ENCODE measurements around the gene FANK1.
A peak's percentile ranks its signal among the peaks of the same experiment; 100 is the strongest.

Gene FANK1, protein sequence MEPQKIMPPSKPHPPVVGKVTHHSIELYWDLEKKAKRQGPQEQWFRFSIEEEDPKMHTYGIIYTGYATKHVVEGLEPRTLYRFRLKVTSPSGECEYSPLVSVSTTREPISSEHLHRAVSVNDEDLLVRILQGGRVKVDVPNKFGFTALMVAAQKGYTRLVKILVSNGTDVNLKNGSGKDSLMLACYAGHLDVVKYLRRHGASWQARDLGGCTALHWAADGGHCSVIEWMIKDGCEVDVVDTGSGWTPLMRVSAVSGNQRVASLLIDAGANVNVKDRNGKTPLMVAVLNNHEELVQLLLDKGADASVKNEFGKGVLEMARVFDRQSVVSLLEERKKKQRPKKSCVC

GRCh38 chr10:125896088-125896934 is at the start of gene FANK1:
Gene FANK1 (plus strand): TSS chr10:125896564. CDS start chr10:125896643, 79 bp downstream.
- DNase-seq, result peak; percentile 86 to 89

DNA sequence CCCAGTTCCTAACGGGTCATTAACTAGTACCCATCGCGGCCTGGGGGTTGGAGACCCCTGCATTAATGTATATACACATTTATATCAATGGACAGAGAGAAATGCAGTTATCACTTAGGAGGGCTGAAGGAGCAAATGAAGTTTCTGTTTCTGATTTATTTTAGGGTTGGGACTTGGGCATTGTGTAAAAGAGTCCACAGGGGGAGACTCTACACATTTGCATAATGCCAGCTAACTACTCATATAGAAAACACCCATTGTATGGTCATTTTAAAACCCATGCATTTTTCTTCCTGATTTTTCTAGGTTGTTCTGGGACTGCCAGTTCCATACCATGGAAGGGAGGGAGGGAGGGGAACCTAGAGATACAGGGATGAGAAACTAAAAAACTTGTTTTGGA is 49.5 kb upstream of the FANK1 start:
- DNase-seq, result no peak

DNA sequence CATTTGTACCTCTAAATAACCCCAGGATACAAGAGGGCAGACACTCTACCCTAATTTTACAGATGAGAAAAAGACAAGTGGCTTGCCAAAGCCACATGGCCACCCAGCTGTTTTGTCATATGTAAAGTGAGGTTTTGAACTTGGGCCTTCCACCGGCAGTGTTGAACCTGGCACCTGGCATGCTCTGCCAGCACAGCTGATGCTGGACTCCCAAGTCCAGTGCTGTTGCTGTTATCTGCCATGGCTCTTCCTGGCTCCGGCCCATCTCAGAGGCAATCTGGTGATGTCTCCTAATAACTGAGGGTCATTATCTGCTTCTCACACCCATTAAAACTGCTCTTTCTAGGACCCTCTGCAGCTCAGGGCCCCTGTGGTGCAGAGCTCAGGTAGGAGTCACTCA is 48.0 kb upstream of the FANK1 start:
- no peak for DNase-seq

DNA sequence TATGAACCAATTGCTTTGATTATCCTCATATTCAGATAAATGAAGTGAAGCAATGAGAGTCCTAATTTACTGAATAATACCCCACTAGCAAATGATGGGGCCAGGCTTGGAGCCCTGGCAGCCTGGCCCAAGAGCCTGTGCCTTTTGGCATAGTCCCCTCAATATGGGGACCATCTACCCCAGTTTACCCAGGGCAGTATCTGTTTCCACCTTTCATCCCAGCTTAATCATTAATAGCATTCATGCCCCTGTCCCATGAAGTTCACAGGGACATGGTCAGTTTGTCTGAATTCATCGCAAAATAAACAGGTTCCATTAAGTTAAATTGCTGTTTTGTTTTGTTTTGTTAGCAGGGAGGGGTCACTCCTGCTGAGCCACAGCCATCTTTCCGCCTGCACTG is 47.5 kb upstream of the FANK1 start:
- DNase-seq, result no peak

DNA sequence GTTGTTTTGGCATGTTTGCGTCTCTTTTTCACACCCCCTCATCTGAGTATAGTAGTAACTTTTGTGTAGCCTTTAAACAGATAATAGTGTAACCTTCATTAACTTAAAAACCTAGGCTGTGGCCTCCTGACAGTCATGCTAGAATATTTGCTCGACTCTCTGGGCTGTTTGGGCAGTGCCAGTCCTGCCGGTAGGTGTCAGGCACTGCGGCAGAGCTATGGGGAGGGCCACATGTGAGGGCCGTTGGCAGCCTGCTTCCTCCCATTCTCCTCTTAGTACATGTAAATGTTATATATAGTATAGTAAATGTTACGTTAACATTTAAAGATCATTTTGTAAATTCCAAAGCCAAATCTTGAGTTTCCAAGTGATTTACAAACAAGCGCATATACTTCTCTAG is 46.9 kb upstream of the FANK1 start:
- no peak for DNase-seq

DNA sequence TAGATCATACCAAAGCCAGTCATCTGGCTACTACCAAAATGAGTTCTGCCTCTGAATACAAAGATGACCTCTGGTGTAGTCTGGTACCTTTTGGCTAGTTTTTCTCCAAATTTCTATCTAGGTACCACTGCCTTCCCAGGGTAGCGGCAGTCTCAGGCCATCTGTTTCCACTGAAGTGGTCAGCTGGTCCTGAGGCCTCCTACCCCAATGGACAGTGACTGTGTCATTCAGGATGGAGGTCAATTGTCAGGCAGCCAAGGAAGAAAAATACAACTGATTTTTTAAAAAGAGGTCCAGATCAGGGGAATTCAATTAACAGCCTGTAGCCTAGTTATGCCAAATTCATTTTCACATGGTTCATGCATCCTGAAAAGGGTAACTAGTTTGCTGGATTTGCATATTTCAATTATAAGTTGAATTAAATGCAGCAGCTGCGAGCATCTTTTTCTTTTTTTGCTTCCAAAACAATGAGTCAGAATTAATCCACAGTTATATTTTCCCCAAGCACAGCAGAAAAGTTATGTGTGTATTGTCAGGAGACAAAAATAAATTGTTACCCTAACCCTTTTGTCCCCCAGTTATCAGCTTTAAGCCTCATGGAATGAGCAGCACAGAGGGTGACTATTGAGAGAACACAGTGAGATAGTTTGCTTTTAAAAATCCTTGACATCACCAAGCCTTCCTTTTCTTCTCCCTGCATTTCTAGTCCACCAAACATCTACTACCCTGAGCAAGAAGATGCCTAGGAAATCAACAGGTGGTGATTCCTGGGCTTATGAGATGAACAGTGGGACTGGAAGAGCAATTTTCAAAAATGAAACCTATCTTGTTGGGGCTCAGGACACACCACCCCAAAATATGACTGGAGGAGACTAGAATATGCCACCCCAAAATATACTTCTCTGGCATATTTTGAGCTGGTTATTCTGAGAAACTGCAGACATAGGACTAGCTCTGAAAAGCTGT is 45.3 kb upstream of the FANK1 start:
- no peak for DNase-seq

DNA sequence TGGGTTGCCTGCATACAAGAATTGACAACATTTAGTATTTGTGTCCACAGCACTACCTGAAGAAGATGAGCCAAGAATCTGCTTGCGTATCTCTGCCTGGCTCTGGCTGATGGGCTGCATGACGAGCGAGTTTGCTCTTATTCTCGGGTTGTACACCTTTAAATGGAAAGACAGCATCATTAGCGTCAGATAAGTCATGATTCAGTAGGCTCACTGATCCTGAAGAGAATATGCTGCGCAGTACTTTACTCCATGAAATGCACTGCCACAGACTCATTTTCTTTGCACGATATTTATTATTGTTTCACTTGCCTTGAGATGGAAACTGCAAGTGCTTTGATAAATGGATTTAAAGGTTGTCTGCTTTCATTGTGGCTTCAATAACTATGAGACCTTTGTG is 43.9 kb upstream of the FANK1 start:
- DNase-seq, result no peak

DNA sequence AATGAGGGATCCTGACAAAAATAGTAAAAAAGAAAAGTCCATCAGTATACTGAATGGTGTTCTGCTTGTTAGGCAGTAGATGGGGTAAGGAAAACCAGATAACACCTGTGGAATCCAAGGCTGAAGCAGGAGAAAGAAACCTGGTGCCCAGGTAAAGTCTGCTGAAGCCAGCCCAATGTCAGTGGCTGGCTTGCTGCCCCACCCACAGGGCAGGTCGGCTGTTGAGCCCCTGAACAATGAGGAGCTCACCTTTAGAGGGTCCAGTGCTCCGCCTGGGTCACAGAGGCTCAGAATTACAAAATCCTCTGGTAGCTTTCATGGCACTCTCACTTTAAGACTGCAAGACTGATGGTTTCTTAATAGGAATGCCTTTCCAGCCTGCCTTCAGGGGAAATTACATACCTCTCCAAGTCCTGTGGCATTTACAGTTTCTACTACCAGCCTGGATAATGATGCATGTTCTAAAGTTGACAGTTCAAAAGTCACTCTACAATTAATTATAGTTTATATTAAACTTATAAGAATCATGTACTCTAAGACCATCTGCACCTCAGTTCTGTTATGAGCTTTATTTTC is 39.1 kb upstream of the FANK1 start:
- no peak for DNase-seq

- DNase-seq, result no peak
These were observed 37.1 kb upstream of the FANK1 start for GRCh38 chr10:125859128-125859817.

DNA sequence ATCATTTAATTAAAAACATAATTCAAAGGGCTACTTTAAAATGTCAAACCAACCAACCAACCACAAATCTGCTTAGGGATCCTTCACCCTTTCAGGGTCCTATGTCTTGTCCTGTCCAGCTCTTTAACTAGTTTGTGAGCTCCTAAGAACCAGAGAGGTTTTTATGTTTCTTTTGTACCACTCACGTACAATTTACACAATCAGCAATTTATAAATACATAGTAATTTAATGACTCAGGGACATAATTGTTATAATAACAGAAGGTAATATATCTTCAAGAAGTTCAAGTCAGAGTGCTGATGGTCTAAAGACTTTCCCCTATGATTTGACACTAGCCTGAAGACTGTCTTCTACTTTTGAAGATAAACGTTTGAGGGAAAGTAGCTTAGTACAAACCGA is 31.2 kb upstream of the FANK1 start:
- no peak for DNase-seq

DNA sequence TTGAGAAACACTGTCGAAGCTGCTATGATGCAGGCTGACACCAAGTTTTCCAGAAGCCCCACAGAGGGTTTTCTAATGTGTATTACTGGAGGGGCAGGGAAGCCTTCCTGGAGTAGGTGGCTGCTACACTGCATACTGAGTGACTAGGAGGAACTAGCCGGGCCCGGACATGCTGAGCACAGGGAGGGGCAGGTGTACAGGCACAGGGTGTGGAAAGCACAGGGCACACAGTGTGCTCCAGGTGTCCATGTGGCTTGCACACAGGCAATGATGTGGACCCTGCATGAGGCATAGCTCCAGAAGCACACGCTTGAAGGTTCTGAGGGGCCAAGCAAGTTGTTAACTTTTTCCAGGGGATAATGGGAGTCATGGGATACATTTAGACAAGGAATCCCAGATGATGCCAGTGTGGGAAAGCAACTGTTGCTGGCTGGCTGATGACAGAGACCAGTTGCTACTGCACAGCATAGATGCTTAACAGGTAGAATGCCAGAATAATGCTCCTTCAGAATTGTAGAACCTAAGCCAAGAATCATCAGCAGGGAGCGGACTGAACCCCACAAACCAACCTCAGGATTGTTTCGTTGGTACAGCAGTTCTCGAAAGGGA is 29.8 kb upstream of the FANK1 start:
- no peak for DNase-seq

GRCh38 chr10:125868372-125868975 is 27.9 kb upstream of the FANK1 start:
- DNase-seq, result peak in 1 of 2 experiments; percentile 7

GRCh38 chr10:125871338-125871737 is 25.0 kb upstream of the FANK1 start:
- DNase-seq, result no peak

DNA sequence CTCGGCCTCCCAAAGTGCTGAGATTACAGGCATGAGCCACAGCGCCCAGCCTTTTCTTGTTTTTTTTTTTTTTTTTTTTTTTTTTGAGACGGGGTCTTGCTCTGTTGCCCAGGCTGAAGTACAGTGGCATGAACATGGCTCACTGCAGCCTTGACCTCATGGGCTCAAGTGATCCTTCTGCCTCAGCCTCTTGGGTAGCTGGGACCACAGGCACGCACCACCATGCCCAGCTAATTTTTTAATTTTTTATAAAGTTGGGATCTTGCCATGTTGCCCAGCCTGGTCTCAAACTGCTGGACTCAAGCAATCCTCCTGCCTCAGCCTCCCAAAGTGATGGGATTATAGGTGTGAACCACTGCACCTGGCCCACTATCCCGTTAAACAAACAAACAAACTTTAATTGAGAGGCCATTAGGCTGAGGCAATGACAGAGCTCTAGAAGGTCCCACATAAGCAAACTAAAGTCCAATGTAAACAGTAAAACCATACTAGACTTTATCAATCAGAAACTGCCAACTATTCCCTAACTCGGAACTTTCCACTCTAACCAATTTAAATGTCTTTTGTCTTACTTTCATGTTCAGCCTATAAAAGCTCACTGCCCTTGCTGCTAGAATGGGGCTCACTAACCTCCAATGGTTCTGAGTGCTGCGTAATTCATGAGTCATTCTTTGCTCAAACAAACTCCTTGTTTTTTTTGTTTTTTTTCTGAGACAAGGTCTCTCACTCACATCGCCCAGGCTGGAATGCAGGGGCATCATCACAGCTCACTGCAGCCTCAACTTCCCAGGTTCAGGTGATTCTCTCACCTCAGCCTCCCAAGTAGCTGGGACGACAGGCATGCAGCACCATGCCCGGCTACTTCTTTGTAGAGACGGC is 17.2 kb upstream of the FANK1 start:
- DNase-seq, result no peak

- DNase-seq, result no peak
These were observed 15.6 kb upstream of the FANK1 start for GRCh38 chr10:125880719-125881118.

GRCh38 chr10:125881192-125881591 is 15.2 kb upstream of the FANK1 start, which contains the start of gene DHX32:
Gene DHX32 (minus strand): TSS chr10:125881292. CDS start chr10:125880824, 468 bp downstream.
- DNase-seq, result no peak

GRCh38 chr10:125882596-125882995 is 13.8 kb upstream of the FANK1 start:
- DNase-seq, result no peak

- no peak for DNase-seq
These were observed 13.2 kb upstream of the FANK1 start for GRCh38 chr10:125883211-125883610.

DNA sequence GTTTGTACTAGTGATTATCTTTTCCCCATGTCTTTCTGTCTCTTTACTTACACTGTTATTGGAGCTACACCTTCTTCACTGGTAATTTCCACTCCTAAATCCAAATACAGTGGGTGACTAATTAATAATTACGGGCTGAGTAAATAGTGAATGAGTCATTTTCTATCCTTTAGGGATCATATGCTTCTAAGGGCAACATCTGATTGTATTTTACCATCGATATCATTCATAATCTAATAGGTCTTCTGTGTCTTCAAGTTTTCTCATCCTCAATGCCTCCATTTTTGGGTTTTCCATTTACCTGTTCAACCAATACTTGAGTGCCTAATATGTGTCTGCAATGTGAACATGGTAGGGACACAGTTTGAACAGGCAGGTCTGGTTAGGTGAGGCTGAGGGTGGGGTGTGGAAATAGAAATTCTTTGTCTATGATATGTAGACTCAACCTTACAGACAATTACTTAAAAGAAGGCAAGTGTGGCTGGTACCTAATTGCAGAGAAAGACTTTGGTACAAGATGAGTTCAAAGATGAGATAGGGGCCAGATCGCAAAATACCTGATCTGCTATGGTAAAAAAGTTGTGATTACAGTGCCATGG is 9.4 kb upstream of the FANK1 start:
- DNase-seq, result no peak
